ENCODE measurements around the gene MIER2.

GRCh38 chr19:318509-318774, 26.2 kb downstream of the MIER2 start:
- TF ChIP-seq POLR2AphosphoS5 (IDR thresholded peaks at IDR 0.05) (no peak), POLR2A (IDR thresholded peaks at IDR 0.05; ENCODE audit: low read depth) (no peak), CTCF (IDR thresholded peaks at IDR 0.05) (no peak)
